C4-2B (cell line): ENCODE results near the gene MACF1.

Experiments
- ZFX ChIP-seq: fragments of 450-650 bp; IDR thresholded peaks from 2 replicates; pipeline ENCODE4 v1.6.1; 2017
- TF ChIP-seq, protein P1 (sequence below): fragments of 450-650 bp; conservative IDR thresholded peaks from 2 replicates; pipeline ENCODE4 v1.5.1; 2017; ENCODE audit warnings: mild to moderate bottlenecking

DNA sequence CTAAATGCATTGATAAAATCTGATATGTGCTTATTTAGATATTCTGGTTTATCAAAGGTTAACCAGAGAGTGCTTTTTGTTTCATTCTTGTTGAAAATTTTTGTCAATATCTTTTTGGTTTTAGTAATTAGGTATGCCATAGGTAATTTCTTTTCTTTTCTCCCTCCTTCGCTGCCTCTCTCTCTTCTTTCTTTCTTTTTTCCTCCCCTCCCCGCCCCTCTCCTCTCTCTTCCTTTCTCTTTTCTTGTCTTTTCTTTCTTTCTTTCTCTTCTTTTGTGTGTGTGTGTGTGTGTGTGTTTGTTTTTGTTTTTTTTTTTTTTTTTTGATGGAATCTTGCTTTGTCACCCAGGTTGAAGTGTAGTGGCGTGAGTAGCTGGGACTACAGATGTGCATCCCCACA, 14.4 kb upstream of the MACF1 start:
- TF ChIP-seq, protein P1, sequence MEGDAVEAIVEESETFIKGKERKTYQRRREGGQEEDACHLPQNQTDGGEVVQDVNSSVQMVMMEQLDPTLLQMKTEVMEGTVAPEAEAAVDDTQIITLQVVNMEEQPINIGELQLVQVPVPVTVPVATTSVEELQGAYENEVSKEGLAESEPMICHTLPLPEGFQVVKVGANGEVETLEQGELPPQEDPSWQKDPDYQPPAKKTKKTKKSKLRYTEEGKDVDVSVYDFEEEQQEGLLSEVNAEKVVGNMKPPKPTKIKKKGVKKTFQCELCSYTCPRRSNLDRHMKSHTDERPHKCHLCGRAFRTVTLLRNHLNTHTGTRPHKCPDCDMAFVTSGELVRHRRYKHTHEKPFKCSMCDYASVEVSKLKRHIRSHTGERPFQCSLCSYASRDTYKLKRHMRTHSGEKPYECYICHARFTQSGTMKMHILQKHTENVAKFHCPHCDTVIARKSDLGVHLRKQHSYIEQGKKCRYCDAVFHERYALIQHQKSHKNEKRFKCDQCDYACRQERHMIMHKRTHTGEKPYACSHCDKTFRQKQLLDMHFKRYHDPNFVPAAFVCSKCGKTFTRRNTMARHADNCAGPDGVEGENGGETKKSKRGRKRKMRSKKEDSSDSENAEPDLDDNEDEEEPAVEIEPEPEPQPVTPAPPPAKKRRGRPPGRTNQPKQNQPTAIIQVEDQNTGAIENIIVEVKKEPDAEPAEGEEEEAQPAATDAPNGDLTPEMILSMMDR = no peak
- no peak for TF ChIP-seq ZFX
